Tibial nerve (tissue), 4 donors: Measurements from ENCODE around the gene HOXA11. TPM values are rescaled to one million over a fixed set of nuclear protein-coding genes. Genes with fewer than 3 reads are reported as not detected.

Experiments used
- DNase-seq, 2 donors: peaks; one replicate each; pipeline ENCODE4 v3.0.0-alpha.2; 2019; ENCODE audit warnings: low spot score in 2 of 2
- H3K27ac ChIP-seq, 4 donors: fragments of 200-600 bp; sonication (generic) in 3 of 4; one replicate each; pipeline ENCODE4 v1.5.1; 2017 to 2019; ENCODE audit warnings: mild to moderate bottlenecking in 1 of 4
- H3K27me3 ChIP-seq, 2 donors: fragments of 200-600 bp; sonication (generic) in 1 of 2; one replicate each; pipeline versions ENCODE4 v1.5.1 to v1.6.0; 2017 to 2019
- H3K36me3 ChIP-seq, 3 donors: fragments of 200-600 bp; sonication (generic); one replicate each; pipeline ENCODE4 v1.5.1; 2018 to 2019
- H3K4me1 ChIP-seq, 4 donors: fragments of 200-600 bp; sonication (generic) in 3 of 4; one replicate each; pipeline ENCODE4 v1.5.1; 2017 to 2019
- H3K4me3 ChIP-seq, 4 donors: fragments of 200-600 bp; sonication (generic) in 3 of 4; one replicate each; pipeline ENCODE4 v1.5.1; 2017 to 2019; ENCODE audit warnings: mild to moderate bottlenecking in 1 of 4, moderate library complexity in 1 of 4
- H3K9me3 ChIP-seq, 4 donors: fragments of 200-600 bp; sonication (generic) in 3 of 4; one replicate each; pipeline ENCODE4 v1.5.1; 2017 to 2019
- CTCF ChIP-seq, 5 experiments: fragments of 200-600 bp in 3 of 5; fragments of 450-650 bp in 2 of 5; sonication (generic) in 3 of 5; IDR thresholded peaks; one replicate each; pipeline ENCODE4 v1.5.1; 2016 to 2019; ENCODE audit warnings: antibody characterized with exemption in 5 of 5, mild to moderate bottlenecking in 3 of 5, moderate library complexity in 2 of 5
- EP300 ChIP-seq, 2 donors: sonication (generic); formaldehyde crosslinking; IDR thresholded peaks; one replicate each; pipeline ENCODE4 v1.6.1; 2017; ENCODE audit warnings: antibody characterized with exemption in 2 of 2, mild to moderate bottlenecking in 1 of 2
- POLR2A ChIP-seq, 2 donors: fragments of 450-650 bp; IDR thresholded peaks; one replicate each; pipeline ENCODE4 v1.6.1; 2017; ENCODE audit warnings: antibody characterized with exemption in 2 of 2, mild to moderate bottlenecking in 2 of 2, moderate library complexity in 2 of 2
- WGBS, 2 donors: methylation state at CpG; one replicate each; pipeline ENCODE4 v1.1.5; 2018; 5-methylcytosine and 5-hydroxymethylcytosine counted together
- total RNA-seq, 4 donors: library from RNA; depleted of rRNA; stranded (reverse); fragments of >200 nt; gene quantifications; one replicate each; pipeline ENCODE4 v1.1.0, GENCODE V29; 2016

The HOXA11 gene
- 10 to 100 TPM in 2 of 4 donors, 1 to 10 TPM in 2; 5.0 to 13.2 (median 9.5) TPM for total RNA-seq

GRCh38 chr7:27185013-27185853, at the start of gene HOXA11:
Gene HOXA11 (minus strand): TSS chr7:27185232. CDS start chr7:27185144, 88 bp downstream.
- H3K4me1 ChIP-seq: peaks cover 0 to 60% (median 42%) of the 10 kb centered on the region in 4 donors
- H3K36me3 ChIP-seq: no peaks in the 10 kb centered on the region
- 4 to 14% methylated on average over 34 to 36 of the region's 43 CpGs for WGBS, 2 donors
- H3K9me3 ChIP-seq: no peaks in the 10 kb centered on the region
- H3K27me3 ChIP-seq: peaks cover 0 to 98% of the 10 kb centered on the region in 2 donors
- H3K4me3 ChIP-seq: peak within 1 kb of the TSS; percentile 30 to 61 (median 45)
- peak; percentile 29 to 67 for TF ChIP-seq POLR2A (IDR thresholded peaks at IDR 0.05)
- no peak for TF ChIP-seq CTCF (IDR thresholded peaks at IDR 0.05)
- peak in 1 of 2 donors; percentile 87 for TF ChIP-seq EP300 (IDR thresholded peaks at IDR 0.05)
- DNase-seq: peak; percentile 71 to 85
- H3K27ac ChIP-seq: peak within 1 kb of the TSS; percentile 62 to 87 (median 77)

GRCh38 chr7:27229448-27229847, 44.4 kb upstream of the HOXA11 start:
- H3K4me1 ChIP-seq: peaks cover 0 to 9% (median 0%) of the 10 kb centered on the region in 4 donors
- TF ChIP-seq EP300 (IDR thresholded peaks at IDR 0.05) (no peak), POLR2A (IDR thresholded peaks at IDR 0.05) (no peak), CTCF (IDR thresholded peaks at IDR 0.05) (no peak)
- no peak overlapping the region for H3K4me3 ChIP-seq
- no peaks in the 10 kb centered on the region for H3K36me3 ChIP-seq
- 80 to 90% methylated on average over 4 of the region's 4 CpGs for WGBS, 2 donors
- H3K9me3 ChIP-seq: peaks cover 0 to 6% (median 0%) of the 10 kb centered on the region in 4 donors
- no peak for DNase-seq
- H3K27ac ChIP-seq: no peak overlapping the region
- H3K27me3 ChIP-seq: peaks cover 0 to 71% of the 10 kb centered on the region in 2 donors

GRCh38 chr7:27224983-27225934, 40.2 kb upstream of the HOXA11 start:
- Histone ChIP-seq H3K27ac (no peak overlapping the region), H3K27me3 (peaks cover 0 to 88% of the 10 kb centered on the region in 2 donors), H3K4me1 (peaks cover 0 to 14% (median 0%) of the 10 kb centered on the region in 4 donors), H3K4me3 (no peak overlapping the region), H3K9me3 (no peaks in the 10 kb centered on the region), H3K36me3 (no peaks in the 10 kb centered on the region)
- WGBS, 2 donors: 15 to 19% methylated on average over 38 to 53 of the region's 61 CpGs
- TF ChIP-seq POLR2A (IDR thresholded peaks at IDR 0.05) (no peak), EP300 (IDR thresholded peaks at IDR 0.05) (no peak)
- DNase-seq: no peak

GRCh38 chr7:27223941-27224575, 39.0 kb upstream of the HOXA11 start:
- DNase-seq: no peak
- Histone ChIP-seq H3K27ac (no peak overlapping the region), H3K36me3 (no peaks in the 10 kb centered on the region), H3K9me3 (no peaks in the 10 kb centered on the region), H3K27me3 (peaks cover 0 to 91% of the 10 kb centered on the region in 2 donors), H3K4me1 (peaks cover 0 to 14% (median 0%) of the 10 kb centered on the region in 4 donors), H3K4me3 (no peak overlapping the region)
- no peak for TF ChIP-seq POLR2A (IDR thresholded peaks at IDR 0.05)
- TF ChIP-seq EP300 (IDR thresholded peaks at IDR 0.05): no peak
- no peak for TF ChIP-seq CTCF (IDR thresholded peaks at IDR 0.05)

- WGBS, 2 donors: 92 to 94% methylated on average over 3 of the region's 3 CpGs
These were observed 36.3 kb upstream of the HOXA11 start for GRCh38 chr7:27221201-27221797.

More at GRCh38 chr7:27221201-27221797, 36.3 kb upstream of the HOXA11 start:
- H3K27me3 ChIP-seq: peaks cover 0 to 91% of the 10 kb centered on the region in 2 donors
- peaks cover 0 to 14% (median 0%) of the 10 kb centered on the region in 4 donors for H3K4me1 ChIP-seq
- H3K27ac ChIP-seq: no peak overlapping the region
- H3K4me3 ChIP-seq: no peak overlapping the region
- H3K36me3 ChIP-seq: no peaks in the 10 kb centered on the region
- DNase-seq: no peak
- no peaks in the 10 kb centered on the region for H3K9me3 ChIP-seq
- no peak for TF ChIP-seq CTCF (IDR thresholded peaks at IDR 0.05)
- TF ChIP-seq EP300 (IDR thresholded peaks at IDR 0.05): no peak
- TF ChIP-seq POLR2A (IDR thresholded peaks at IDR 0.05): no peak
